ENCODE results near the gene UBL7. TPM values are rescaled to one million over a fixed set of nuclear protein-coding genes. Genes with fewer than 3 reads are reported as not detected.

The UBL7 gene
- total and polyA plus RNA-seq, 4 donors: 25.1 to 45.3 (median 28.0) TPM

DNA sequence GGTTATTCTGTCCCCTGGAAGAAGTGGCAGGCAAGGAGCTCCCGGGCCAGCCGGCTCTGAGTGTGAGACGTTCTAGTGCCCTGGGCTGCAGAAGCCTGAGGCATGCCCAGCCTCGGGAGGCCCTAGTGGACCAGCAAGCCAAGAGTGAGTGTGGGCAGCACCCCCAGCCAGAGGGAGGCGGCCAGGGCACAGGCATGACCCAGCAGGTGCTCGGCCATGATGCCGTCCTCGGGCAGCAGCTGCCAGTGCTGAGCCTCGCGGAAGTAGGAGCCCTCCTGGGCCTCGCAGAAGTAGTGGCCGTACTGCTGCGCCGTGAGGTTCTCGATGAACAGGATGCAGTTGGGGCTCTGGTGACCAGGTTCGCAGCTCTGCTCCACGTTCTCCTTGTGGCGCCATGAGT, 50.5 kb downstream of the UBL7 start:
- ATAC-seq (ENCODE audit: low FRiP score): no peak
- no peaks in the 10 kb centered on the region for H3K36me3 ChIP-seq (ENCODE audit: control insufficient read depth in 1 of 2, insufficient read depth in 2 of 2, low read length in 1 of 2)

DNA sequence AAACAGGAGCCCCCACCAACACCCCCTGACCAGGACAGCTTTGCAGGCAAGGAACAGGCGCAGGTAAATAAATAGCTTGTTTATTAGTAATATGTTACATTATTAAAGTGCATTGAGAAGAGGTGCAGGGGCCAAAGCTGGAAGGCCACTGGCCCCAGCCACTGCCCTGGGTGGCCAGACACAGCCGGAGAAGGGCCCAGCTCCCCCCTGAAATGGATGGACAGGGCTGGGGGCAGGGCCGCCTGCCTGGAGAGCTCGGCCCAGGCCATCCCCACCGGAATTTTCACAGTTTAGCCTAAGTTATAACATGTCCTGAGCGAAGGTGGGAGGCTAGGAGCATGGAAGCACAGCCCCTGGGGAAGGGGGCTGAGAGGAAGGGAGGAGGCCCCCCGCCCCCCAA, 51.7 kb downstream of the UBL7 start:
- no peaks in the 10 kb centered on the region for H3K4me1 ChIP-seq (ENCODE audit: control insufficient read depth in 1 of 2, insufficient read depth in 2 of 2, low read length in 2 of 2)
- no peak overlapping the region for H3K4me3 ChIP-seq (ENCODE audit: low read length in 2 of 2)
- no peaks in the 10 kb centered on the region for H3K27me3 ChIP-seq (ENCODE audit: control insufficient read depth in 1 of 2, insufficient read depth in 2 of 2, low read length in 1 of 2)
- 88 to 90% methylated on average over 6 to 7 of the region's 7 CpGs for WGBS, 2 donors
- no peak for DNase-seq
- ATAC-seq (ENCODE audit: low FRiP score): no peak
- no peaks in the 10 kb centered on the region for H3K9me3 ChIP-seq (ENCODE audit: control insufficient read depth, low read length)
- intact Hi-C loops (cut with DNase I): no loop called here
- no peak overlapping the region for H3K27ac ChIP-seq (ENCODE audit: low read depth in 1 of 2, low read length in 2 of 2)
- H3K36me3 ChIP-seq (ENCODE audit: control insufficient read depth in 1 of 2, insufficient read depth in 2 of 2, low read length in 1 of 2): no peaks in the 10 kb centered on the region

More for the DNA sequence above, 50.5 kb downstream of the UBL7 start:
- Histone ChIP-seq H3K4me1 (ENCODE audit: control insufficient read depth in 1 of 2, insufficient read depth in 2 of 2, low read length in 2 of 2) (no peaks in the 10 kb centered on the region), H3K27me3 (ENCODE audit: control insufficient read depth in 1 of 2, insufficient read depth in 2 of 2, low read length in 1 of 2) (no peaks in the 10 kb centered on the region), H3K4me3 (ENCODE audit: low read length in 2 of 2) (no peak overlapping the region), H3K27ac (ENCODE audit: low read depth in 1 of 2, low read length in 2 of 2) (no peak overlapping the region), H3K9me3 (ENCODE audit: control insufficient read depth, low read length) (no peaks in the 10 kb centered on the region)
- 95 to 96% methylated on average over 18 of the region's 18 CpGs for WGBS, 2 donors
- intact Hi-C loops (cut with DNase I): no loop called here
- DNase-seq: no peak

DNA sequence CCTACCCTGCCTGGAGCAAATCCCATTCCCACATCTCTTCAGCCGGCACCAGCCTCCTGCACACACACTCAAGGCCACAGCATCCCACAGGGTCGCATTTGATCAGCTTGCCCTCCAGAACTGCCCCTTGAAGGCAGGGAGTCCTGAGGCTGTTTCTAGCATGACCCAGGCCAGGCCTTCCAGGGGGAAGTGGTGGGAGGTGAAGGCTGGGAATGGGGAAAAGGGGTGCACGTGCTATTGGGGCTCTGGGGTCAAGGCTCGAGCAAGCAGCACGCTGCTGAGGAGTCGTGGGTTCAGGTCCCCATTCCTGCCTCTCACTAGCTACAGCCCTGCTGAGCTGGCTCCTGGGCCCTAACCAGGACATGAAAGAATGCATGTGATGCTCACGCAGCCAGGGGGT, 52.1 kb downstream of the UBL7 start:
- WGBS, 2 donors: 86 to 92% methylated on average over 7 of the region's 7 CpGs
- no peaks in the 10 kb centered on the region for H3K27me3 ChIP-seq (ENCODE audit: control insufficient read depth in 1 of 2, insufficient read depth in 2 of 2, low read length in 1 of 2)
- ATAC-seq (ENCODE audit: low FRiP score) (no peak), DNase-seq (no peak)
- H3K36me3 ChIP-seq (ENCODE audit: control insufficient read depth in 1 of 2, insufficient read depth in 2 of 2, low read length in 1 of 2): no peaks in the 10 kb centered on the region
- H3K4me3 ChIP-seq (ENCODE audit: low read length in 2 of 2): no peak overlapping the region
- H3K4me1 ChIP-seq (ENCODE audit: control insufficient read depth in 1 of 2, insufficient read depth in 2 of 2, low read length in 2 of 2): no peaks in the 10 kb centered on the region
- intact Hi-C loops (cut with DNase I): no loop called here
- no peaks in the 10 kb centered on the region for H3K9me3 ChIP-seq (ENCODE audit: control insufficient read depth, low read length)
- H3K27ac ChIP-seq (ENCODE audit: low read depth in 1 of 2, low read length in 2 of 2): no peak overlapping the region

DNA sequence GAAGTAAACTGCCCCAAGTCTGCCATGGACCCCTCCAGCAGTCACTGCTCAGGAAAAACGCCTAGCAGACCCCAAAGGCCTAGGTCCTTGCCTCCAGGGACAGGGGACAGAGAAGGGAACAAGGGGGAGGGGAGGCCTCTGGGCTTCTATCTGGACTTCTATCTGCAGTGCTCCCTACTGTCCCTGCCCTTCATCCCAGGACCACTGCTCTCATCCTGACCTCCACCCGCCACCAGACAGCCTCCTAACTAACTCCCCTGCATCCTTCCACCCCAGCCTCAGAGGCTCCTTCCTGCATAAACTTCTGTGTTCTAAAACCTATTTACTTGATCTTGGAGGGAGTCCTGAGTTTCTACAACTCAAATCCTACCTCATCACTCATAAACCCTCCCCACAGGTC, 52.6 kb downstream of the UBL7 start:
- intact Hi-C loops (cut with DNase I): no loop called here
- no peaks in the 10 kb centered on the region for H3K36me3 ChIP-seq (ENCODE audit: control insufficient read depth in 1 of 2, insufficient read depth in 2 of 2, low read length in 1 of 2)
- no peak overlapping the region for H3K4me3 ChIP-seq (ENCODE audit: low read length in 2 of 2)
- DNase-seq (no peak), ATAC-seq (ENCODE audit: low FRiP score) (no peak)
- 88 to 100% methylated on average over 2 of the region's 2 CpGs for WGBS, 2 donors
- H3K4me1 ChIP-seq (ENCODE audit: control insufficient read depth in 1 of 2, insufficient read depth in 2 of 2, low read length in 2 of 2): no peaks in the 10 kb centered on the region
- H3K27ac ChIP-seq (ENCODE audit: low read depth in 1 of 2, low read length in 2 of 2): no peak overlapping the region
- H3K9me3 ChIP-seq (ENCODE audit: control insufficient read depth, low read length): no peaks in the 10 kb centered on the region
- H3K27me3 ChIP-seq (ENCODE audit: control insufficient read depth in 1 of 2, insufficient read depth in 2 of 2, low read length in 1 of 2): no peaks in the 10 kb centered on the region

DNA sequence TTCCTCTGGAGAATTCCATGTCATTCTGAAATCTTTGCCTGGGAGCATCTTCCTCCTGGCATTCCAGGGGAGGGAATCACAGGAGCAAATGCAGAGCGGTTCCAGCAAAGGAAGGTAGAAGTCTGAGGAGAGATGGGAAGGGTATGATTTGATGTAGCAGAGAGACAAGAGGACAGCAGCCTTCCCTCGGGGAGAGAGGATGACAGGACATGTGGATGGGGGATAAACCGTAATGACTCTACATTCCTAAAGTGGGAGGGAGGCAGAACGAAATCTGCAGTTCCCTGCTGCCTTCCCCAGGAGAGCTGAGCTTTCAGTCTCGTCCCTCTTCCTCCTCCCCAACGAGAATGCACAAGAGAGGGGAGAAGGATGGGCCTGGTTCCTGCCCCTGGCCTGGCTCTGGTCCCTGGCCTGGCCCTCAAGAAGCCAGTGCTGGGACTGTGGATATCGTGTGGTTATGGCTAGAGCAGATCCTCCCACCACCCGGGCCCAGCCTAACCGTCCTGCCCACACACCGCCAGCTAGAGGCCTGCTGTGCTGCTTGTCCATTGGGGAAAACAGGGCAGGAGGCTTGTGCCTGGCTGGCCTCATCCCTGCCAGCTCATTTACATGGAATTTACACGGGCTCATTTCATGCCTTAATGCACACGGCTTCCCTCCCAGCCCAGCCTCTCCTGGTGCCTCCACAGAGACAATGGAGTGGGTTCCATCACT, 53.8 kb downstream of the UBL7 start:
- H3K4me3 ChIP-seq (ENCODE audit: low read length in 2 of 2): no peak overlapping the region
- H3K27ac ChIP-seq (ENCODE audit: low read depth in 1 of 2, low read length in 2 of 2): no peak overlapping the region
- 59 to 63% methylated on average over 11 to 12 of the region's 12 CpGs for WGBS, 2 donors
- ATAC-seq (ENCODE audit: low FRiP score) (no peak), DNase-seq (no peak)
- no peaks in the 10 kb centered on the region for H3K9me3 ChIP-seq (ENCODE audit: control insufficient read depth, low read length)
- H3K4me1 ChIP-seq (ENCODE audit: control insufficient read depth in 1 of 2, insufficient read depth in 2 of 2, low read length in 2 of 2): no peaks in the 10 kb centered on the region
- no peaks in the 10 kb centered on the region for H3K27me3 ChIP-seq (ENCODE audit: control insufficient read depth in 1 of 2, insufficient read depth in 2 of 2, low read length in 1 of 2)
- intact Hi-C loops (cut with DNase I): no loop called here
- no peaks in the 10 kb centered on the region for H3K36me3 ChIP-seq (ENCODE audit: control insufficient read depth in 1 of 2, insufficient read depth in 2 of 2, low read length in 1 of 2)

DNA sequence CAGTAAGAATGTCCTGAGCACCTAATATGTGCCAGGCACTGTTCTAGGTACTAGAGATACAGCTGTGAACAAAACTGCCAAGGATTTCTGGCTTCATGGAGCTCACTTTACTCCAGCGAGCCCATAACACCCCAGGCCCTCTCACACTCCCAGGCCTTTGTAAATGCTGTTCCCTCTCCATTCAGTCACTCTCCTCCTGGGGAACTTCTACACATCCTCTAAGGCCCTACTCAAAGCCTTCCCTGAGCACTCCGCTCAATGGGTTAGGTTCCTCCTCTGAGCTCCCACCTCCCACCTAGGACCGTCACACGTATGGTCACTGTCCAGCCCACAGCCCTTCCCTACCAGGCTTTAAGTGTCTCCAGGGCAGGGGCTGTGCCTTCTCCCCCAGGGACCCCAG, 54.4 kb downstream of the UBL7 start:
- intact Hi-C loops (cut with DNase I): no loop called here
- Histone ChIP-seq H3K27ac (ENCODE audit: low read depth in 1 of 2, low read length in 2 of 2) (no peak overlapping the region), H3K9me3 (ENCODE audit: control insufficient read depth, low read length) (no peaks in the 10 kb centered on the region), H3K4me3 (ENCODE audit: low read length in 2 of 2) (no peak overlapping the region), H3K27me3 (ENCODE audit: control insufficient read depth in 1 of 2, insufficient read depth in 2 of 2, low read length in 1 of 2) (no peaks in the 10 kb centered on the region), H3K36me3 (ENCODE audit: control insufficient read depth in 1 of 2, insufficient read depth in 2 of 2, low read length in 1 of 2) (no peaks in the 10 kb centered on the region), H3K4me1 (ENCODE audit: control insufficient read depth in 1 of 2, insufficient read depth in 2 of 2, low read length in 2 of 2) (no peaks in the 10 kb centered on the region)
- DNase-seq (no peak), ATAC-seq (ENCODE audit: low FRiP score) (no peak)
- 91 to 92% methylated on average over 4 of the region's 4 CpGs for WGBS, 2 donors

DNA sequence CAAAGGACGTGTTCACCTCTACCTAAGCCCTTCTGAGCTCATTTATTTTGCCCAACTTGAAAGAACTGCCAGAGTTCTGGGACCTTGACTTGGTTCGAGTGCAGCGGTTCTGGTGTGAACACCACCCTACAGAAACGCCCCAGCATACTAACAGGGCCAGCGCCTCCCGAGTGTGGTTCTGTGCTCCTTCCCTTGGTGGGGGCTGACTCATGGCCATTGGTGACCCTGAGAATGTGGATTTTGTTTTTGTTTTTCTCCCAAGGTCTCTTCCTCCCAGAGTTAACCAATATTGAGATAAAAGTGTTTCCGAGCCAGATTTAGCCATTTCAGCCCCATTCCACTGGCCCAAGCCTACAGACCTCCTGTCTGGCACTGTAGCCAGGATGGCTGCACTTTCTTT, 55.1 kb downstream of the UBL7 start:
- Histone ChIP-seq H3K36me3 (ENCODE audit: control insufficient read depth in 1 of 2, insufficient read depth in 2 of 2, low read length in 1 of 2) (no peaks in the 10 kb centered on the region), H3K27ac (ENCODE audit: low read depth in 1 of 2, low read length in 2 of 2) (no peak overlapping the region), H3K27me3 (ENCODE audit: control insufficient read depth in 1 of 2, insufficient read depth in 2 of 2, low read length in 1 of 2) (no peaks in the 10 kb centered on the region), H3K4me1 (ENCODE audit: control insufficient read depth in 1 of 2, insufficient read depth in 2 of 2, low read length in 2 of 2) (no peaks in the 10 kb centered on the region), H3K4me3 (ENCODE audit: low read length in 2 of 2) (no peak overlapping the region), H3K9me3 (ENCODE audit: control insufficient read depth, low read length) (no peaks in the 10 kb centered on the region)
- intact Hi-C loops (cut with DNase I): no loop called here
- WGBS, 2 donors: 89 to 93% methylated on average over 7 of the region's 7 CpGs
- DNase-seq (no peak), ATAC-seq (ENCODE audit: low FRiP score) (no peak)

DNA sequence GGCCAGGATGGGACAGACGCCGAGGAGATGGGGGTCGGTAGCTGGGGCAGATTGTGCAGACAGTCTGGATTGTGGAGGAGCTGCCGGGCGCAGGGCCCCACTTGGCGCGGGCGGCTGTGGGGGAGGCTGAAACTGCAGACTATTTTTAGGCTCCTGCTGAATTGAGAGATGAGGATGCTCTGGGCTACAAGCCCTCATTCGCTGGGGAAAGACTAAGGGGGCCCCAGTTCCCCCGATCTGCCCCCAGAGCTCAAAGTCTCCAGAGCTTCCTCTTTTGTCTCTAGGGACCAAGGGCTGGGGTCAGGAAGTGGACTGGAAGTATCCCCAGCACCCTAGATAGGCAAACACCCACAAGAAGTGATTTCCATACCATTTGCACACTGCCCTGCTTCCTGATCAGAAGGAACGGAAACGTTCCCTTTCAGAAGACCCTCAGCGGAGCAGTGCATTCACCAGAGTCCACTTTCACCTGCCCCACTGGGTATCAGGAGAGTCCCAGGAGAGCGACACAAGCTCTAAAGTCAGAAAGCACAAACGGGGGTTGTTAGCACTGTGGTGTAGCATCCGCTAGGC, 56.9 kb downstream of the UBL7 start:
- ATAC-seq (ENCODE audit: low FRiP score) (no peak), DNase-seq (no peak)
- no peaks in the 10 kb centered on the region for H3K36me3 ChIP-seq (ENCODE audit: control insufficient read depth in 1 of 2, insufficient read depth in 2 of 2, low read length in 1 of 2)
- H3K9me3 ChIP-seq (ENCODE audit: control insufficient read depth, low read length): no peaks in the 10 kb centered on the region
- H3K27ac ChIP-seq (ENCODE audit: low read depth in 1 of 2, low read length in 2 of 2): no peak overlapping the region
- no peak overlapping the region for H3K4me3 ChIP-seq (ENCODE audit: low read length in 2 of 2)
- intact Hi-C loops (cut with DNase I): no loop called here
- H3K27me3 ChIP-seq (ENCODE audit: control insufficient read depth in 1 of 2, insufficient read depth in 2 of 2, low read length in 1 of 2): no peaks in the 10 kb centered on the region
- no peaks in the 10 kb centered on the region for H3K4me1 ChIP-seq (ENCODE audit: control insufficient read depth in 1 of 2, insufficient read depth in 2 of 2, low read length in 2 of 2)
- WGBS, 2 donors: 32 to 34% methylated on average over 16 of the region's 16 CpGs

DNA sequence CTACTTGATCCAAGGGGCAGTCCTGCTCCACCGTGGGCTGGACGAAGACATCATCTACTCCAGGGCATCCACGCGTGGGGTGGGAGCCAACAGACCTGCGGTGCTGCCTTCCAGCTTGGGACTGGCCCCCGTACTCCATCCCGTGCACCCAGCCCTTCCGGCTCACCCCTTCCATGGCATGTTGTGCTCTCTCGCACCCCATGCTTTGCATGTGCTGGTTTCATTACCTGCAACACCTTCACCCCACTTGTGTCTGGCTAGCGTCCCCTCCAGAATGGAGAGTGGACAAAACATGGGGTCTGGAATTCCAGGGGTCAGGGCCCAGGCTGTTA, 57.4 kb downstream of the UBL7 start:
- Histone ChIP-seq H3K4me1 (ENCODE audit: control insufficient read depth in 1 of 2, insufficient read depth in 2 of 2, low read length in 2 of 2) (no peaks in the 10 kb centered on the region), H3K27ac (ENCODE audit: low read depth in 1 of 2, low read length in 2 of 2) (no peak overlapping the region), H3K9me3 (ENCODE audit: control insufficient read depth, low read length) (no peaks in the 10 kb centered on the region), H3K36me3 (ENCODE audit: control insufficient read depth in 1 of 2, insufficient read depth in 2 of 2, low read length in 1 of 2) (no peaks in the 10 kb centered on the region), H3K27me3 (ENCODE audit: control insufficient read depth in 1 of 2, insufficient read depth in 2 of 2, low read length in 1 of 2) (no peaks in the 10 kb centered on the region), H3K4me3 (ENCODE audit: low read length in 2 of 2) (no peak overlapping the region)
- intact Hi-C loops (cut with DNase I): no loop called here
- ATAC-seq (ENCODE audit: low FRiP score): no peak
- 73 to 76% methylated on average over 10 of the region's 10 CpGs for WGBS, 2 donors
- DNase-seq: no peak
